Ureter (tissue), 1 donor: ENCODE measurements around the gene TTLL8. TPM values are rescaled to one million over a fixed set of nuclear protein-coding genes. Genes with fewer than 3 reads are reported as not detected.
"Not testable (repeated sequence)": the region's sequence is repeated elsewhere in the genome, so short reads cannot be mapped to it uniquely, and the experiment has no call there.

Source experiments
- DNase-seq: peaks from one replicate; pipeline ENCODE4 v3.0.0-alpha.2; 2020; ENCODE audit warnings: low spot score
- total RNA-seq: library from RNA; stranded (reverse); gene quantifications from one replicate; pipeline ENCODE4 v1.2.4, GENCODE V29; 2023
- donor health status: DM: yes; HTN: yes; CAD: no.

Gene TTLL8
- total RNA-seq, 1 donor from 2014 or later: not detected

GRCh38 chr22:49986325-49986724 lies 71.8 kb downstream of the TTLL8 start:
- no peak for DNase-seq

GRCh38 chr22:49983148-49984042 lies 74.7 kb downstream of the TTLL8 start:
- no peak for DNase-seq

- not testable (repeated sequence) for DNase-seq
These were observed 76.3 kb downstream of the TTLL8 start for GRCh38 chr22:49981799-49982198.

GRCh38 chr22:49979587-49980264 lies 78.4 kb downstream of the TTLL8 start:
- DNase-seq: no peak

- DNase-seq: no peak
These were observed 80.5 kb downstream of the TTLL8 start for GRCh38 chr22:49977578-49977977.

- no peak for DNase-seq
These were observed 81.5 kb downstream of the TTLL8 start for GRCh38 chr22:49976439-49977175.

GRCh38 chr22:49975543-49976389 lies 82.3 kb downstream of the TTLL8 start:
- no peak for DNase-seq

GRCh38 chr22:49973018-49973961 lies 84.8 kb downstream of the TTLL8 start:
- no peak for DNase-seq

GRCh38 chr22:49972163-49973017 lies 85.7 kb downstream of the TTLL8 start:
- peak; percentile 52 for DNase-seq

- DNase-seq: peak; percentile 85
These were observed 86.6 kb downstream of the TTLL8 start for GRCh38 chr22:49971232-49972162.

GRCh38 chr22:49970528-49971231 lies 87.4 kb downstream of the TTLL8 start:
- peak; percentile 98 for DNase-seq

- DNase-seq: no peak
These were observed 88.2 kb downstream of the TTLL8 start for GRCh38 chr22:49969751-49970527.

- DNase-seq: no peak
These were observed 89.1 kb downstream of the TTLL8 start for GRCh38 chr22:49968831-49969661.
